Stimulated activated CD4-positive, alpha-beta T cell treated with anti-CD3 and anti-CD28 coated beads, Interleukin-4, amount 100 ng/mL, for 1 hour (primary cell): Measurements from ENCODE around the gene TBL1XR1.

Experiments
- DNase-seq: peaks from one replicate; pipeline ENCODE4 v3.0.0-alpha.2; 2020

TBL1XR1 gene

GRCh38 chr3:177137774-177138705 lies 59.2 kb downstream of the TBL1XR1 start:
- no peak for DNase-seq

- no peak for DNase-seq
Observed at GRCh38 chr3:177136741-177137140, 60.5 kb downstream of the TBL1XR1 start.

- DNase-seq, result no peak
Observed at GRCh38 chr3:177135841-177136492, 61.3 kb downstream of the TBL1XR1 start.

GRCh38 chr3:177134816-177135210 lies 62.5 kb downstream of the TBL1XR1 start:
- DNase-seq, result no peak

- DNase-seq, result no peak
Observed at GRCh38 chr3:177133860-177134815, 63.1 kb downstream of the TBL1XR1 start.

GRCh38 chr3:177131927-177132636 lies 65.2 kb downstream of the TBL1XR1 start:
- no peak for DNase-seq

- DNase-seq, result no peak
Observed at GRCh38 chr3:177127008-177127407, 70.3 kb downstream of the TBL1XR1 start.

GRCh38 chr3:177126015-177126773 lies 71.1 kb downstream of the TBL1XR1 start:
- no peak for DNase-seq

- no peak for DNase-seq
Observed at GRCh38 chr3:177124882-177125281, 72.4 kb downstream of the TBL1XR1 start.

GRCh38 chr3:177123822-177124221 lies 73.5 kb downstream of the TBL1XR1 start:
- DNase-seq, result no peak

- DNase-seq, result no peak
Observed at GRCh38 chr3:177122183-177122856, 75.0 kb downstream of the TBL1XR1 start.

- DNase-seq, result no peak
Observed at GRCh38 chr3:177119829-177120228, 77.5 kb downstream of the TBL1XR1 start.

GRCh38 chr3:177114253-177114652 lies 83.0 kb downstream of the TBL1XR1 start:
- DNase-seq, result no peak

GRCh38 chr3:177111541-177111949 lies 85.7 kb downstream of the TBL1XR1 start:
- DNase-seq, result no peak

GRCh38 chr3:177110895-177111294 lies 86.4 kb downstream of the TBL1XR1 start:
- no peak for DNase-seq

- no peak for DNase-seq
Observed at GRCh38 chr3:177110386-177110785, 86.9 kb downstream of the TBL1XR1 start.

- no peak for DNase-seq
Observed at GRCh38 chr3:177109688-177110330, 87.5 kb downstream of the TBL1XR1 start.

GRCh38 chr3:177108648-177109047 lies 88.6 kb downstream of the TBL1XR1 start:
- DNase-seq, result no peak

GRCh38 chr3:177107461-177108239 lies 89.6 kb downstream of the TBL1XR1 start:
- DNase-seq, result no peak

GRCh38 chr3:177106594-177106993 lies 90.7 kb downstream of the TBL1XR1 start:
- DNase-seq, result no peak
